Retina (tissue), 1 donor: ENCODE results near the gene JCHAIN.
"Not testable (repeated sequence)": the region's sequence is repeated elsewhere in the genome, so short reads cannot be mapped to it uniquely, and the experiment has no call there.

Source experiments
- DNase-seq: peaks from one replicate; pipeline ENCODE4 v3.0.0-alpha.2; 2016

Gene JCHAIN

GRCh38 chr4:70687821-70688794 is 21.8 kb upstream of the JCHAIN start, which contains the start of gene UTP3:
TSS of gene UTP3 (plus strand) at chr4:70688532. CDS start at chr4:70688678, 146 bp downstream.
- DNase-seq, result peak; percentile 99

- DNase-seq, result no peak
These were observed 21.1 kb upstream of the JCHAIN start for GRCh38 chr4:70687392-70687791.

GRCh38 chr4:70682142-70682541 is 15.8 kb upstream of the JCHAIN start:
- DNase-seq, result not testable (repeated sequence)

GRCh38 chr4:70681704-70682103 is 15.4 kb upstream of the JCHAIN start:
- DNase-seq, result no peak

GRCh38 chr4:70680934-70681333 is 14.6 kb upstream of the JCHAIN start:
- DNase-seq, result no peak

- DNase-seq, result no peak
These were observed 12.2 kb upstream of the JCHAIN start for GRCh38 chr4:70678383-70678999.

- DNase-seq, result no peak
These were observed 10.3 kb upstream of the JCHAIN start for GRCh38 chr4:70676554-70677090.

GRCh38 chr4:70674731-70675130 is 8.4 kb upstream of the JCHAIN start:
- DNase-seq, result no peak

GRCh38 chr4:70674191-70674590 is 7.9 kb upstream of the JCHAIN start:
- DNase-seq, result no peak

- no peak for DNase-seq
These were observed 4.8 kb upstream of the JCHAIN start for GRCh38 chr4:70671091-70671490.

GRCh38 chr4:70670332-70671014 is 4.2 kb upstream of the JCHAIN start:
- no peak for DNase-seq

- DNase-seq, result no peak
These were observed 1.6 kb upstream of the JCHAIN start for GRCh38 chr4:70667740-70668535.

GRCh38 chr4:70661309-70661922 is 4.9 kb downstream of the JCHAIN start:
- DNase-seq, result not testable (repeated sequence)

GRCh38 chr4:70660106-70660505 is 6.2 kb downstream of the JCHAIN start:
- no peak for DNase-seq

GRCh38 chr4:70658418-70658817 is 7.9 kb downstream of the JCHAIN start:
- no peak for DNase-seq

- no peak for DNase-seq
These were observed 9.0 kb downstream of the JCHAIN start for GRCh38 chr4:70657326-70657725.

GRCh38 chr4:70654605-70655011 is 11.7 kb downstream of the JCHAIN start:
- no peak for DNase-seq

GRCh38 chr4:70651864-70652506 is 14.3 kb downstream of the JCHAIN start:
- peak; percentile 19 for DNase-seq

GRCh38 chr4:70650741-70651140 is 15.6 kb downstream of the JCHAIN start:
- DNase-seq, result not testable (repeated sequence)

GRCh38 chr4:70640192-70640591 is 26.1 kb downstream of the JCHAIN start:
- no peak for DNase-seq

- no peak for DNase-seq
These were observed 28.9 kb downstream of the JCHAIN start for GRCh38 chr4:70637239-70637913.
